ENCODE data around the gene S100A13. TPM values are rescaled to one million over a fixed set of nuclear protein-coding genes. Genes with fewer than 3 reads are reported as not detected.

The S100A13 gene
- total RNA-seq, 1 experiment from 2014 or later, result 55.0 TPM

GRCh38 chr1:153670257-153670858 is 43.1 kb upstream of the S100A13 start:
- H3K4me3 Mint-ChIP-seq, result no peak overlapping the region
- Histone ChIP-seq H3K56ac (ENCODE audit: insufficient read length, low read depth, low read length) (peak overlapping the region; percentile 20), H3T11ph (ENCODE audit: low read length) (peak overlapping the region; percentile 89), H3K14ac (ENCODE audit: insufficient read depth, low read length) (peak overlapping the region; percentile 98), H2AFZ (ENCODE audit: low read length) (no peak overlapping the region), H3K9ac (ENCODE audit: extremely low read depth, insufficient read length, low read length) (peak overlapping the region; percentile 97), H3K27me3 (ENCODE audit: insufficient read depth, low read length) (no peaks in the 10 kb centered on the region), H3K27ac (ENCODE audit: insufficient read length, low read depth, low read length) (no peak overlapping the region), H2BK15ac (ENCODE audit: low read depth, low read length) (no peak overlapping the region), H2BK20ac (ENCODE audit: low read depth, low read length, poor library complexity, severe bottlenecking) (no peak overlapping the region), H3K18ac (ENCODE audit: insufficient read length, low read depth, low read length) (peak overlapping the region; percentile 96), H3K4me2 (ENCODE audit: insufficient read depth, insufficient read length, low read length) (peak overlapping the region; percentile 83), H2BK120ac (ENCODE audit: low read depth, low read length, poor library complexity, severe bottlenecking) (peak overlapping the region; percentile 99), H4K8ac (replicated peaks; ENCODE audit: insufficient read length, low read depth, low read length) (no peak overlapping the region), H3K4me1 (ENCODE audit: insufficient read depth, low read length) (no peaks in the 10 kb centered on the region), H3K79me1 (ENCODE audit: insufficient read depth, low read depth, low read length, poor library complexity, severe bottlenecking) (peaks cover 17% of the 10 kb centered on the region), H2BK12ac (ENCODE audit: insufficient read length, low read depth, low read length) (peak overlapping the region; percentile 70), H2AK5ac (ENCODE audit: insufficient read length, low read length) (no peak overlapping the region), H3K23ac (ENCODE audit: insufficient read length, low read depth, low read length) (no peak overlapping the region), H3K4ac (ENCODE audit: low read depth, low read length) (peak overlapping the region; percentile 95), H3K79me2 (ENCODE audit: insufficient read depth, low read length) (peaks cover 15% of the 10 kb centered on the region), H4K20me1 (ENCODE audit: control insufficient read depth, insufficient read depth, insufficient read length) (no peaks in the 10 kb centered on the region), H3K9me3 (ENCODE audit: control insufficient read depth, low read depth, low read length) (no peaks in the 10 kb centered on the region), H2BK5ac (ENCODE audit: insufficient read length, low read length) (no peak overlapping the region), H4K91ac (ENCODE audit: insufficient read length, low read depth, low read length) (peak overlapping the region; percentile 96), H3K23me2 (ENCODE audit: insufficient read length, low read depth, low read length, poor library complexity, severe bottlenecking) (peaks cover 11% of the 10 kb centered on the region), H4K5ac (ENCODE audit: insufficient read length, low read depth, low read length) (no peak overlapping the region)
- peaks cover 0 to 50% (median 47%) of the 10 kb centered on the region in 3 experiments; a peak in 4 of 7 replicates for H3K36me3 Mint-ChIP-seq (ENCODE audit: insufficient read depth in 1 of 3, low read depth in 3 of 3)
- WGBS (ENCODE audit: extremely low coverage, insufficient read length, low lambda C conversion rate), result no CpG with 5 or more reads among the region's 22 CpGs
- peaks cover 9 to 12% of the 10 kb centered on the region in 2 experiments; a peak in 3 of 4 replicates for H3K4me1 Mint-ChIP-seq
- no peak for TF ChIP-seq CTCF (conservative IDR thresholded peaks at IDR 0.05)
- H3K27me3 Mint-ChIP-seq (ENCODE audit: low read depth), result no peaks in the 10 kb centered on the region; the same call in 1 of the 2 replicates
- peak overlapping the region in 1 of 3 experiments; percentile 59; a peak in 1 of 7 replicates for H3K27ac Mint-ChIP-seq
- H3K9me3 Mint-ChIP-seq, result no peaks in the 10 kb centered on the region
- no peak for DNase-seq

All from H9 (cell line).